ENCODE results near the gene DUSP8.

Gene DUSP8

GRCh38 chr11:1544536-1544935 lies 27.5 kb downstream of the DUSP8 start:
- ChIA-PET CTCF (interaction anchor here (0.8 to 17.2 kb wide), 4 partner anchors 15 to 51 kb away, joined by 3 to 266 read pairs (median 26); partner anchors contain the start of gene KRTAP5-2), POLR2A (no interaction called here)
- H3K4me3 ChIP-seq (ENCODE audit: low read depth, low read length), result no peak overlapping the region
- no peak for DNase-seq (ENCODE audit: low read depth, low spot score)
- no peak for TF ChIP-seq CTCF (IDR thresholded peaks at IDR 0.05; ENCODE audit: insufficient read depth, low read length, missing control alignments)

- ChIA-PET POLR2A (no interaction called here), CTCF (interaction anchor here (0.8 to 17.2 kb wide), 2 partner anchors 16 to 33 kb away, joined by 3 to 266 read pairs; no protein-coding TSS in a partner anchor)
- no peak overlapping the region for H3K4me3 ChIP-seq (ENCODE audit: low read depth, low read length)
- no peak for DNase-seq (ENCODE audit: low read depth, low spot score)
- TF ChIP-seq CTCF (IDR thresholded peaks at IDR 0.05; ENCODE audit: insufficient read depth, low read length, missing control alignments), result no peak
Measured at GRCh38 chr11:1543606-1544263, 28.3 kb downstream of the DUSP8 start.

GRCh38 chr11:1542267-1542666 lies 29.8 kb downstream of the DUSP8 start:
- no peak for DNase-seq (ENCODE audit: low read depth, low spot score)
- POLR2A ChIA-PET, result no interaction called here
- CTCF ChIA-PET, result interaction anchor here (1.0 to 17.2 kb wide), 3 partner anchors 16 to 86 kb away, joined by 3 to 266 read pairs (median 5); no protein-coding TSS in a partner anchor
- no peak overlapping the region for H3K4me3 ChIP-seq (ENCODE audit: low read depth, low read length)
- no peak for TF ChIP-seq CTCF (IDR thresholded peaks at IDR 0.05; ENCODE audit: insufficient read depth, low read length, missing control alignments)

GRCh38 chr11:1541474-1542204 lies 30.4 kb downstream of the DUSP8 start:
- TF ChIP-seq CTCF (IDR thresholded peaks at IDR 0.05; ENCODE audit: insufficient read depth, low read length, missing control alignments), result no peak
- ChIA-PET POLR2A (no interaction called here), CTCF (interaction anchor here (1.0 to 17.2 kb wide), 3 partner anchors 17 to 87 kb away, joined by 3 to 266 read pairs (median 5); no protein-coding TSS in a partner anchor)
- DNase-seq (ENCODE audit: low read depth, low spot score), result no peak
- H3K4me3 ChIP-seq (ENCODE audit: low read depth, low read length), result no peak overlapping the region

- DNase-seq (ENCODE audit: low read depth, low spot score), result no peak
- H3K4me3 ChIP-seq (ENCODE audit: low read depth, low read length), result no peak overlapping the region
- ChIA-PET POLR2A (no interaction called here), CTCF (interaction anchor here (17.2 kb wide), 1 partner anchor 36 kb away, joined by 266 read pairs; no protein-coding TSS in a partner anchor)
- no peak for TF ChIP-seq CTCF (IDR thresholded peaks at IDR 0.05; ENCODE audit: insufficient read depth, low read length, missing control alignments)
Measured at GRCh38 chr11:1540074-1540473, 32.0 kb downstream of the DUSP8 start.

- TF ChIP-seq CTCF (IDR thresholded peaks at IDR 0.05; ENCODE audit: insufficient read depth, low read length, missing control alignments), result no peak
- CTCF ChIA-PET, result interaction anchor here (0.6 to 17.2 kb wide), 4 partner anchors 9 to 55 kb away, joined by 3 to 266 read pairs (median 10); no protein-coding TSS in a partner anchor
- H3K4me3 ChIP-seq (ENCODE audit: low read depth, low read length), result no peak overlapping the region
- no peak for DNase-seq (ENCODE audit: low read depth, low spot score)
- POLR2A ChIA-PET, result no interaction called here
Measured at GRCh38 chr11:1538153-1538552, 33.9 kb downstream of the DUSP8 start.

Data from AG04449 (cell line).